ENCODE data around the gene KLK3. TPM values are rescaled to one million over a fixed set of nuclear protein-coding genes. Genes with fewer than 3 reads are reported as not detected.

The KLK3 gene
- polyA plus RNA-seq, 1 donor = 0.90 TPM

- no CpG with 5 or more reads among the region's 3 CpGs for WGBS (ENCODE audit: insufficient coverage, low lambda C conversion rate)
- Histone ChIP-seq H3K9me3 (ENCODE audit: control insufficient read depth, low read depth, low read length) (no peaks in the 10 kb centered on the region), H3K4me3 (ENCODE audit: low read length) (no peak overlapping the region), H3K27me3 (ENCODE audit: control insufficient read depth, insufficient read depth, low read length) (no peaks in the 10 kb centered on the region), H3K27ac (ENCODE audit: low read length) (no peak overlapping the region), H3K36me3 (ENCODE audit: control insufficient read depth, insufficient read depth, low read length) (no peaks in the 10 kb centered on the region), H3K4me1 (ENCODE audit: control insufficient read depth, insufficient read depth, low read length) (no peaks in the 10 kb centered on the region)
- DNase-seq = no peak
Observed at GRCh38 chr19:50897191-50897607, 42.5 kb downstream of the KLK3 start.

- DNase-seq = no peak
- Histone ChIP-seq H3K36me3 (ENCODE audit: control insufficient read depth, insufficient read depth, low read length) (no peaks in the 10 kb centered on the region), H3K9me3 (ENCODE audit: control insufficient read depth, low read depth, low read length) (no peaks in the 10 kb centered on the region), H3K4me3 (ENCODE audit: low read length) (no peak overlapping the region), H3K27ac (ENCODE audit: low read length) (no peak overlapping the region), H3K4me1 (ENCODE audit: control insufficient read depth, insufficient read depth, low read length) (no peaks in the 10 kb centered on the region), H3K27me3 (ENCODE audit: control insufficient read depth, insufficient read depth, low read length) (no peaks in the 10 kb centered on the region)
- WGBS (ENCODE audit: insufficient coverage, low lambda C conversion rate) = no CpG with 5 or more reads among the region's 3 CpGs
Observed at GRCh38 chr19:50897612-50898011, 42.9 kb downstream of the KLK3 start.

GRCh38 chr19:50898018-50898417 lies 43.3 kb downstream of the KLK3 start:
- DNase-seq = no peak
- Histone ChIP-seq H3K4me3 (ENCODE audit: low read length) (no peak overlapping the region), H3K27ac (ENCODE audit: low read length) (no peak overlapping the region), H3K36me3 (ENCODE audit: control insufficient read depth, insufficient read depth, low read length) (no peaks in the 10 kb centered on the region), H3K9me3 (ENCODE audit: control insufficient read depth, low read depth, low read length) (no peaks in the 10 kb centered on the region), H3K4me1 (ENCODE audit: control insufficient read depth, insufficient read depth, low read length) (no peaks in the 10 kb centered on the region), H3K27me3 (ENCODE audit: control insufficient read depth, insufficient read depth, low read length) (no peaks in the 10 kb centered on the region)
- WGBS (ENCODE audit: insufficient coverage, low lambda C conversion rate) = 66% methylated on average over 3 of the region's 4 CpGs

GRCh38 chr19:50899569-50899968 lies 44.9 kb downstream of the KLK3 start:
- H3K4me3 ChIP-seq (ENCODE audit: low read length) = no peak overlapping the region
- no peak overlapping the region for H3K27ac ChIP-seq (ENCODE audit: low read length)
- no peaks in the 10 kb centered on the region for H3K36me3 ChIP-seq (ENCODE audit: control insufficient read depth, insufficient read depth, low read length)
- H3K9me3 ChIP-seq (ENCODE audit: control insufficient read depth, low read depth, low read length) = no peaks in the 10 kb centered on the region
- H3K4me1 ChIP-seq (ENCODE audit: control insufficient read depth, insufficient read depth, low read length) = no peaks in the 10 kb centered on the region
- no CpG with 5 or more reads among the region's 3 CpGs for WGBS (ENCODE audit: insufficient coverage, low lambda C conversion rate)
- H3K27me3 ChIP-seq (ENCODE audit: control insufficient read depth, insufficient read depth, low read length) = no peaks in the 10 kb centered on the region
- DNase-seq = no peak

GRCh38 chr19:50902640-50903039 lies 47.9 kb downstream of the KLK3 start:
- H3K9me3 ChIP-seq (ENCODE audit: control insufficient read depth, low read depth, low read length) = no peaks in the 10 kb centered on the region
- no peaks in the 10 kb centered on the region for H3K36me3 ChIP-seq (ENCODE audit: control insufficient read depth, insufficient read depth, low read length)
- H3K4me1 ChIP-seq (ENCODE audit: control insufficient read depth, insufficient read depth, low read length) = no peaks in the 10 kb centered on the region
- H3K27me3 ChIP-seq (ENCODE audit: control insufficient read depth, insufficient read depth, low read length) = peaks cover 3% of the 10 kb centered on the region
- no peak for DNase-seq
- 40% methylated on average over 1 of the region's 4 CpGs for WGBS (ENCODE audit: insufficient coverage, low lambda C conversion rate)
- H3K27ac ChIP-seq (ENCODE audit: low read length) = no peak overlapping the region
- H3K4me3 ChIP-seq (ENCODE audit: low read length) = no peak overlapping the region

- H3K36me3 ChIP-seq (ENCODE audit: control insufficient read depth, insufficient read depth, low read length) = no peaks in the 10 kb centered on the region
- DNase-seq = no peak
- no CpG with 5 or more reads among the region's 5 CpGs for WGBS (ENCODE audit: insufficient coverage, low lambda C conversion rate)
Observed at GRCh38 chr19:50906217-50906616, 51.5 kb downstream of the KLK3 start.

GRCh38 chr19:50908336-50908735 lies 53.6 kb downstream of the KLK3 start:
- Histone ChIP-seq H3K36me3 (ENCODE audit: control insufficient read depth, insufficient read depth, low read length) (no peaks in the 10 kb centered on the region), H3K27ac (ENCODE audit: low read length) (no peak overlapping the region), H3K9me3 (ENCODE audit: control insufficient read depth, low read depth, low read length) (no peaks in the 10 kb centered on the region), H3K27me3 (ENCODE audit: control insufficient read depth, insufficient read depth, low read length) (peaks cover 58% of the 10 kb centered on the region), H3K4me1 (ENCODE audit: control insufficient read depth, insufficient read depth, low read length) (no peaks in the 10 kb centered on the region), H3K4me3 (ENCODE audit: low read length) (no peak overlapping the region)
- DNase-seq = no peak
- WGBS (ENCODE audit: insufficient coverage, low lambda C conversion rate) = no CpG with 5 or more reads among the region's 25 CpGs

More at GRCh38 chr19:50906217-50906616, 51.5 kb downstream of the KLK3 start:
- peaks cover 38% of the 10 kb centered on the region for H3K27me3 ChIP-seq (ENCODE audit: control insufficient read depth, insufficient read depth, low read length)
- H3K4me1 ChIP-seq (ENCODE audit: control insufficient read depth, insufficient read depth, low read length) = no peaks in the 10 kb centered on the region
- H3K4me3 ChIP-seq (ENCODE audit: low read length) = no peak overlapping the region
- H3K9me3 ChIP-seq (ENCODE audit: control insufficient read depth, low read depth, low read length) = no peaks in the 10 kb centered on the region
- H3K27ac ChIP-seq (ENCODE audit: low read length) = no peak overlapping the region

GRCh38 chr19:50909240-50910070 lies 54.7 kb downstream of the KLK3 start:
- Histone ChIP-seq H3K27me3 (ENCODE audit: control insufficient read depth, insufficient read depth, low read length) (peaks cover 58% of the 10 kb centered on the region), H3K4me3 (ENCODE audit: low read length) (no peak overlapping the region), H3K9me3 (ENCODE audit: control insufficient read depth, low read depth, low read length) (no peaks in the 10 kb centered on the region), H3K4me1 (ENCODE audit: control insufficient read depth, insufficient read depth, low read length) (no peaks in the 10 kb centered on the region), H3K27ac (ENCODE audit: low read length) (no peak overlapping the region), H3K36me3 (ENCODE audit: control insufficient read depth, insufficient read depth, low read length) (no peaks in the 10 kb centered on the region)
- DNase-seq = no peak
- WGBS (ENCODE audit: insufficient coverage, low lambda C conversion rate) = no CpG with 5 or more reads among the region's 36 CpGs

Other genes with a start within 250 kb of the KLK3 start
- 0.93 TPM for gene SYT3, start 215.0 kb upstream of the KLK3 start, polyA plus RNA-seq
- gene C19orf81, start 205.5 kb upstream of the KLK3 start, polyA plus RNA-seq = 0.46 TPM
- gene SHANK1, start 135.1 kb upstream of the KLK3 start, polyA plus RNA-seq = 3.2 TPM
- 14.6 TPM for gene CLEC11A, start 131.6 kb upstream of the KLK3 start, polyA plus RNA-seq
- not detected for gene GPR32, start 84.5 kb upstream of the KLK3 start, polyA plus RNA-seq
- 0.09 TPM for gene ACP4, start 64.5 kb upstream of the KLK3 start, polyA plus RNA-seq
- gene KLK1, start 31.1 kb upstream of the KLK3 start, polyA plus RNA-seq = 23.1 TPM
- 0.10 TPM for gene KLK15, start 21.3 kb upstream of the KLK3 start, polyA plus RNA-seq
- 0.15 TPM for gene KLK2, start 18.5 kb downstream of the KLK3 start, polyA plus RNA-seq
- not detected for gene KLK4, start 56.5 kb downstream of the KLK3 start, polyA plus RNA-seq
- 1.6 TPM for gene KLK5, start 98.1 kb downstream of the KLK3 start, polyA plus RNA-seq
- gene KLK6, start 114.7 kb downstream of the KLK3 start, polyA plus RNA-seq = 0.58 TPM
- 0.42 TPM for gene KLK7, start 129.0 kb downstream of the KLK3 start, polyA plus RNA-seq
- 0.79 TPM for gene KLK8, start 146.7 kb downstream of the KLK3 start, polyA plus RNA-seq
- gene KLK10, start 164.8 kb downstream of the KLK3 start, polyA plus RNA-seq = 2.3 TPM
- 10.3 TPM for gene KLK11, start 171.7 kb downstream of the KLK3 start, polyA plus RNA-seq
- 2.4 TPM for gene KLK12, start 180.1 kb downstream of the KLK3 start, polyA plus RNA-seq
- gene KLK13, start 210.2 kb downstream of the KLK3 start, polyA plus RNA-seq = 0.45 TPM
- gene KLK14, start 228.0 kb downstream of the KLK3 start, polyA plus RNA-seq = 0.12 TPM